Caco-2 (cell line): ENCODE data around the gene CSNK1G3. TPM values are rescaled to one million over a fixed set of nuclear protein-coding genes. Genes with fewer than 3 reads are reported as not detected.

Experiments
- BruUV-seq: library from RNA; stranded (reverse); fragments of 400-500 nt; replicated peaks from 2 replicates; lab custom pipeline; 2021; lab: Mats Ljungman, UMichigan
- CTCF ChIA-PET: fragments of 300-600 bp; sonication (Branson Sonifier 250); formaldehyde crosslinking; loops from one replicate; lab custom pipeline; 2022; ENCODE audit warnings: antibody characterized with exemption; lab: Charles Lee
- POLR2A ChIA-PET: fragments of 300-600 bp; sonication (Branson Sonifier 250); formaldehyde crosslinking; loops from one replicate; lab custom pipeline; 2022; ENCODE audit warnings: antibody characterized with exemption; lab: Charles Lee
- DNase-seq, 2 experiments: peaks; one replicate each; pipeline versions ENCODE4 v3.0.0 to v3.0.0-alpha.2; 2020 to 2022
- H3K27me3 ChIP-seq: replicated peaks from 2 replicates; pipeline ENCODE4 v1.6.0; 2011; ENCODE audit warnings: low read length; ENCODE audit not compliant: control insufficient read depth, insufficient read depth
- H3K36me3 ChIP-seq: 2 replicates; pipeline ENCODE4 v1.5.1; 2011; ENCODE audit warnings: low read length; ENCODE audit not compliant: control insufficient read depth, insufficient read depth
- H3K4me1 ChIP-seq: fragments of 250-450 bp; sonication (Bioruptor Pico); 2 replicates; pipeline ENCODE4 v1.5.1; 2020; ENCODE audit warnings: mild to moderate bottlenecking
- H3K4me3 ChIP-seq: 2 replicates; pipeline ENCODE4 v1.5.1; 2011; ENCODE audit warnings: low read depth, mild to moderate bottlenecking, control low read depth, low read length
- H3K9me3 ChIP-seq: fragments of 250-450 bp; sonication (Bioruptor Pico); 2 replicates; pipeline ENCODE4 v1.5.1; 2020; ENCODE audit warnings: mild to moderate bottlenecking, moderate library complexity
- H3K27ac Mint-ChIP-seq: one replicate; pipeline ENCODE4 v1.8.0; 2022; ENCODE audit warnings: mixed read lengths; ENCODE audit not compliant: unreplicated experiment
- H3K27me3 Mint-ChIP-seq: one replicate; pipeline ENCODE4 v1.8.0; 2022; ENCODE audit warnings: mixed read lengths; ENCODE audit not compliant: insufficient read depth, unreplicated experiment
- H3K36me3 Mint-ChIP-seq: one replicate; pipeline ENCODE4 v1.8.0; 2022; ENCODE audit warnings: mild to moderate bottlenecking, mixed read lengths; ENCODE audit not compliant: insufficient read depth, unreplicated experiment
- H3K4me1 Mint-ChIP-seq: one replicate; pipeline ENCODE4 v1.8.0; 2022; ENCODE audit warnings: low read depth, mixed read lengths; ENCODE audit not compliant: unreplicated experiment
- H3K4me3 Mint-ChIP-seq: one replicate; pipeline ENCODE4 v1.8.0; 2022; ENCODE audit warnings: mild to moderate bottlenecking, moderate library complexity, mixed read lengths; ENCODE audit not compliant: unreplicated experiment
- H3K9me3 Mint-ChIP-seq: one replicate; pipeline ENCODE4 v1.8.0; 2022; ENCODE audit warnings: mixed read lengths; ENCODE audit not compliant: unreplicated experiment
- intact Hi-C: fragments of 100-400 bp; cut with micrococcal nuclease; formaldehyde crosslinking; loops from one replicate; pipeline ENCODE4 v1.10.0; 2022; ENCODE audit not compliant: unreplicated experiment
- total RNA-seq: library from RNA; stranded (reverse); gene quantifications from 2 replicates; pipeline ENCODE4 v1.2.3, GENCODE V29; 2022
- TF ChIP-seq, protein P1 (sequence below), 2 experiments: fragments of 200-600 bp in 1 of 2; IDR thresholded peaks; 1 replicate in 1 of 2; 2 replicates in 1 of 2; pipeline versions ENCODE4 v1.5.1 to v1.8.0; 2011 to 2022; ENCODE audit warnings: antibody characterized with exemption in 1 of 2, control low read depth in 1 of 2, inconsistent platforms in 1 of 2, low read depth in 1 of 2, low read length in 1 of 2, mild to moderate bottlenecking in 1 of 2, moderate library complexity in 1 of 2; ENCODE audit not compliant: insufficient read depth in 1 of 2, severe bottlenecking in 1 of 2, unreplicated experiment in 1 of 2

CSNK1G3 gene
- total RNA-seq, 1 experiment from 2014 or later = 40.4 TPM

DNA sequence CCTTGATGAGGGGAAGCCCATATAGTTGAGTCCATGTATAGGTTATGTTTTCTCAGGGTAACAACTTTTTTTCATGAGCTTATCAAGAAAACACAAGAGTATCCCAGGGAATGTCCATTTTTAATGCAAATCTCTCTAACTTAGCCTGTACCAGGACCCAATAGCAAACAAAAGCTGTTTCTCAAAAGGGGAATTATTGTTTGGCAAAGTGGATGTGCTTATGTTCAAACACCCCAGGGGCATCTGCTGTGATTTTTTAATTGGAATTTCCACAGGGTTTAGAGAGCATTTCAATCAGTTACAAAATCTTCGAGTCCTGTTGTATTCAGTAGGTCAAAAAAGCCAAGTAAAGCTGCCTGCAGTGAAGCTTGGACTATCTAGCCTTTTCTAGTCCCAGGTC is 33.4 kb upstream of the CSNK1G3 start:
- ChIA-PET POLR2A (no interaction called here), CTCF (no interaction called here)
- Mint-ChIP-seq H3K4me3 (no peak overlapping the region), H3K36me3 (no peaks in the 10 kb centered on the region), H3K9me3 (no peaks in the 10 kb centered on the region), H3K27me3 (peaks cover 9% of the 10 kb centered on the region), H3K27ac (no peak overlapping the region), H3K4me1 (no peaks in the 10 kb centered on the region)
- Histone ChIP-seq H3K36me3 (no peaks in the 10 kb centered on the region), H3K27me3 (no peaks in the 10 kb centered on the region; the same call in 1 of the 2 replicates), H3K4me1 (no peaks in the 10 kb centered on the region), H3K9me3 (no peaks in the 10 kb centered on the region), H3K4me3 (no peak overlapping the region)
- DNase-seq = no peak
- TF ChIP-seq, protein P1, sequence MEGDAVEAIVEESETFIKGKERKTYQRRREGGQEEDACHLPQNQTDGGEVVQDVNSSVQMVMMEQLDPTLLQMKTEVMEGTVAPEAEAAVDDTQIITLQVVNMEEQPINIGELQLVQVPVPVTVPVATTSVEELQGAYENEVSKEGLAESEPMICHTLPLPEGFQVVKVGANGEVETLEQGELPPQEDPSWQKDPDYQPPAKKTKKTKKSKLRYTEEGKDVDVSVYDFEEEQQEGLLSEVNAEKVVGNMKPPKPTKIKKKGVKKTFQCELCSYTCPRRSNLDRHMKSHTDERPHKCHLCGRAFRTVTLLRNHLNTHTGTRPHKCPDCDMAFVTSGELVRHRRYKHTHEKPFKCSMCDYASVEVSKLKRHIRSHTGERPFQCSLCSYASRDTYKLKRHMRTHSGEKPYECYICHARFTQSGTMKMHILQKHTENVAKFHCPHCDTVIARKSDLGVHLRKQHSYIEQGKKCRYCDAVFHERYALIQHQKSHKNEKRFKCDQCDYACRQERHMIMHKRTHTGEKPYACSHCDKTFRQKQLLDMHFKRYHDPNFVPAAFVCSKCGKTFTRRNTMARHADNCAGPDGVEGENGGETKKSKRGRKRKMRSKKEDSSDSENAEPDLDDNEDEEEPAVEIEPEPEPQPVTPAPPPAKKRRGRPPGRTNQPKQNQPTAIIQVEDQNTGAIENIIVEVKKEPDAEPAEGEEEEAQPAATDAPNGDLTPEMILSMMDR (IDR thresholded peaks at IDR 0.05; ENCODE audit: insufficient read depth in 1 of 2, low read depth in 1 of 2, low read length in 1 of 2, severe bottlenecking in 1 of 2, unreplicated experiment in 1 of 2) = no peak
- intact Hi-C loops = no loop called here
- BruUV-seq = no TSS peak

DNA sequence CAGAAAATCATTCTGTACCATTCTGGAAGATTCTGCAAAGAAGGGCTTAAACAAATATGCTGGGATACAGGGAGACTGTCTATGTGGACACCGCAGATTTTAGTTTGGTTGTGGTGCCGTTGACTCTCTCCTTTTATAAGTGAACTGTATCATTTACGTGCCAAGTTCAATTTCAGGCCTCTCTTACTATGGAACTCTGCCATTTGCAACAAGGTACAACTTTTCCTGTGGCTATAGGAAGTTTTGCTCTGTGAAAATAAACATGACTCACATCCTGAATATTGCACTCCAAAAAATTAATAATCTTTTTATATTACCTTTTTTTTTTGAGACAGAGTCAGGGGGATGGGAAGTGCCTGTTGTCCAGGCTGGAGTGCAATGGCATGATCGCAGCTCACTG is 29.7 kb upstream of the CSNK1G3 start:
- Mint-ChIP-seq H3K36me3 (no peaks in the 10 kb centered on the region), H3K4me1 (no peaks in the 10 kb centered on the region), H3K9me3 (no peaks in the 10 kb centered on the region), H3K27me3 (peaks cover 19% of the 10 kb centered on the region), H3K4me3 (no peak overlapping the region), H3K27ac (no peak overlapping the region)
- TF ChIP-seq, protein P1 (IDR thresholded peaks at IDR 0.05; ENCODE audit: insufficient read depth in 1 of 2, low read depth in 1 of 2, low read length in 1 of 2, severe bottlenecking in 1 of 2, unreplicated experiment in 1 of 2) = no peak
- intact Hi-C loops = no loop called here
- BruUV-seq = no TSS peak
- Histone ChIP-seq H3K4me3 (no peak overlapping the region), H3K4me1 (no peaks in the 10 kb centered on the region), H3K27me3 (no peaks in the 10 kb centered on the region), H3K9me3 (no peaks in the 10 kb centered on the region), H3K36me3 (no peaks in the 10 kb centered on the region)
- ChIA-PET CTCF (interaction anchor here (1.1 kb wide), 1 partner anchor 59 kb away, joined by 4 read pairs; the partner anchor contains the start of gene CEP120), POLR2A (no interaction called here)
- DNase-seq = no peak

DNA sequence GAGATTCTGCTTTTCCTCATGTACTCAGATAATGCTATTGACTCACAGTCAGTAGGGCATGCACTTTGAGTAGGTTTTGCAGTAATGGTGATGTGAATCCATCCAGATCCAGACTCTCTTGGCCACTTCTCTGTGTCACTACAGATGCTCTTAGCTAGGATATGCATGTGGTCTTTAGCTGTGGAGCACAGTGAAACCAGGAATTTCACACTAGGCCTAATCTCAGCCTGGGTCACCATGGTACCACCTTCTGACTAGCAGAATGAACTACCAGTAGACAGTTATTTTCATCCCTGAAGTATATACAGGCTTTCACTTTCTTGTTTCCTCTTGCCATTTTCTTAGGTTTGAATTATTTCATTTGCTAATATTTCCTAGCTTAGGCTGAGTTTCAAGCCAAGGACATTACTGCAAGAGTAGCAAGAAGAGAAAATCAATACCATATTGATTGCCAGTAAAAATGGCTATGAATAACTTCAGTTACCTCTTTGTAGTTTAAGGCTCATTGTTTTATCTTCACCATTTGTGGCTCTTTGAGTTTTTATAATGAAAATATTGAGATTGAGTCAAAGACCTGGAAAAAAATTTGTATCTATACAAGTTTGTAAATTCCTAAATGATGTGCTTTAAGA is 28.4 kb upstream of the CSNK1G3 start:
- Mint-ChIP-seq H3K4me1 (no peaks in the 10 kb centered on the region), H3K9me3 (no peaks in the 10 kb centered on the region), H3K27ac (no peak overlapping the region), H3K4me3 (no peak overlapping the region), H3K27me3 (peaks cover 26% of the 10 kb centered on the region), H3K36me3 (no peaks in the 10 kb centered on the region)
- Histone ChIP-seq H3K27me3 (peaks cover 2% of the 10 kb centered on the region; the same call in 1 of the 2 replicates), H3K4me1 (no peaks in the 10 kb centered on the region), H3K36me3 (no peaks in the 10 kb centered on the region), H3K4me3 (no peak overlapping the region), H3K9me3 (no peaks in the 10 kb centered on the region)
- intact Hi-C loops = no loop called here
- ChIA-PET POLR2A (no interaction called here), CTCF (no interaction called here)
- no TSS peak for BruUV-seq
- TF ChIP-seq, protein P1 (IDR thresholded peaks at IDR 0.05; ENCODE audit: insufficient read depth in 1 of 2, low read depth in 1 of 2, low read length in 1 of 2, severe bottlenecking in 1 of 2, unreplicated experiment in 1 of 2) = no peak
- no peak for DNase-seq
